Measurements from ENCODE around the gene CRYBG2.

Gene CRYBG2

GRCh38 chr1:26279456-26280332 is 74.2 kb downstream of the CRYBG2 start, which contains the start of gene SH3BGRL3:
Gene SH3BGRL3, plus strand, starts transcription at chr1:26280086. Its CDS starts 70 bp downstream, at chr1:26280156.
- peak; percentile 91 for DNase-seq

- no peak for DNase-seq
Observed at GRCh38 chr1:26278724-26279455, 75.0 kb downstream of the CRYBG2 start.

GRCh38 chr1:26278303-26278702 is 75.6 kb downstream of the CRYBG2 start:
- DNase-seq, result no peak

- DNase-seq, result no peak
Observed at GRCh38 chr1:26277719-26278118, 76.2 kb downstream of the CRYBG2 start.

GRCh38 chr1:26277261-26277661 is 76.7 kb downstream of the CRYBG2 start:
- DNase-seq, result no peak

- no peak for DNase-seq
Observed at GRCh38 chr1:26276432-26276838, 77.5 kb downstream of the CRYBG2 start.

GRCh38 chr1:26275580-26276431 is 78.1 kb downstream of the CRYBG2 start:
- DNase-seq, result peak; percentile 90

- DNase-seq, result no peak
Observed at GRCh38 chr1:26274801-26275425, 79.0 kb downstream of the CRYBG2 start.
